HG02970 (cell line): ENCODE results near the gene AKAIN1.

Experiments used
- ATAC-seq: cut with Tn5 transposase; IDR thresholded peaks from one replicate; pipeline ENCODE4 v1.9.1; 2021; ENCODE audit warnings: mild to moderate bottlenecking, moderate library complexity, moderate number of reproducible peaks; ENCODE audit not compliant: unreplicated experiment, low FRiP score

AKAIN1 gene

GRCh38 chr18:5103286-5103685, 93.8 kb downstream of the AKAIN1 start:
- no peak for ATAC-seq

GRCh38 chr18:5097116-5097703, 99.8 kb downstream of the AKAIN1 start:
- ATAC-seq, result no peak

- no peak for ATAC-seq
Observed at GRCh38 chr18:5095239-5095638, 101.8 kb downstream of the AKAIN1 start.

GRCh38 chr18:5093902-5094301, 103.2 kb downstream of the AKAIN1 start:
- ATAC-seq, result no peak
